HepG2 (cell line): ENCODE results near the gene OR4K17.

Experiments used
- ARID2 ChIP-seq: sonication (generic); formaldehyde crosslinking; IDR thresholded peaks from 2 replicates; pipeline ENCODE4 v1.8.1; 2022; ENCODE audit warnings: mild to moderate bottlenecking, missing genetic modification reagents, borderline replicate concordance
- CREB1 ChIP-seq, 2 experiments: fragments of 450-650 bp in 1 of 2; IDR thresholded peaks; 2 replicates each; pipeline ENCODE4 v1.6.1; 2016 to 2017; ENCODE audit warnings: control low read depth in 1 of 2, mild to moderate bottlenecking in 1 of 2, missing compliant biosample characterization in 1 of 2, missing genetic modification characterization in 1 of 2
- KLF9 ChIP-seq: IDR thresholded peaks from 2 replicates; pipeline ENCODE4 v1.6.1; 2016; ENCODE audit warnings: low read depth
- MTF1 ChIP-seq: sonication (generic); formaldehyde crosslinking; IDR thresholded peaks from 2 replicates; pipeline ENCODE4 v1.5.0; 2020; ENCODE audit warnings: missing genetic modification reagents
- POLR2A ChIP-seq, 2 experiments: IDR thresholded peaks; 2 replicates each; pipeline ENCODE4 v1.6.1; 2011; ENCODE audit warnings: low read depth in 2 of 2, low read length in 2 of 2, mild to moderate bottlenecking in 1 of 2, moderate library complexity in 1 of 2; ENCODE audit not compliant: insufficient read depth in 1 of 2
- RFX3 ChIP-seq: IDR thresholded peaks from 2 replicates; pipeline ENCODE4 v1.6.1; 2016; ENCODE audit warnings: missing biosample characterization, missing genetic modification reagents
- TERF1 ChIP-seq: sonication (generic); formaldehyde crosslinking; IDR thresholded peaks from 2 replicates; pipeline ENCODE4 v1.8.0; 2022; ENCODE audit warnings: mild to moderate bottlenecking, missing genetic modification reagents, moderate library complexity
- ZSCAN20 ChIP-seq: sonication (generic); formaldehyde crosslinking; IDR thresholded peaks from 2 replicates; pipeline ENCODE4 v1.4.0; 2020; ENCODE audit warnings: missing genetic modification reagents, mild to moderate bottlenecking, borderline replicate concordance
- TF ChIP-seq, protein P1 (sequence below): sonication (generic); formaldehyde crosslinking; IDR thresholded peaks from 2 replicates; pipeline ENCODE4 v1.5.0; 2020; ENCODE audit warnings: mild to moderate bottlenecking, missing genetic modification reagents, moderate library complexity

GRCh38 chr14:20118795-20119194 is 8.3 kb downstream of the OR4K17 start:
- TF ChIP-seq ZSCAN20 (CRISPR knock-in tag), result no peak
- no peak for TF ChIP-seq TERF1 (CRISPR knock-in tag)
- TF ChIP-seq MTF1 (CRISPR knock-in tag), result no peak
- TF ChIP-seq, protein P1, sequence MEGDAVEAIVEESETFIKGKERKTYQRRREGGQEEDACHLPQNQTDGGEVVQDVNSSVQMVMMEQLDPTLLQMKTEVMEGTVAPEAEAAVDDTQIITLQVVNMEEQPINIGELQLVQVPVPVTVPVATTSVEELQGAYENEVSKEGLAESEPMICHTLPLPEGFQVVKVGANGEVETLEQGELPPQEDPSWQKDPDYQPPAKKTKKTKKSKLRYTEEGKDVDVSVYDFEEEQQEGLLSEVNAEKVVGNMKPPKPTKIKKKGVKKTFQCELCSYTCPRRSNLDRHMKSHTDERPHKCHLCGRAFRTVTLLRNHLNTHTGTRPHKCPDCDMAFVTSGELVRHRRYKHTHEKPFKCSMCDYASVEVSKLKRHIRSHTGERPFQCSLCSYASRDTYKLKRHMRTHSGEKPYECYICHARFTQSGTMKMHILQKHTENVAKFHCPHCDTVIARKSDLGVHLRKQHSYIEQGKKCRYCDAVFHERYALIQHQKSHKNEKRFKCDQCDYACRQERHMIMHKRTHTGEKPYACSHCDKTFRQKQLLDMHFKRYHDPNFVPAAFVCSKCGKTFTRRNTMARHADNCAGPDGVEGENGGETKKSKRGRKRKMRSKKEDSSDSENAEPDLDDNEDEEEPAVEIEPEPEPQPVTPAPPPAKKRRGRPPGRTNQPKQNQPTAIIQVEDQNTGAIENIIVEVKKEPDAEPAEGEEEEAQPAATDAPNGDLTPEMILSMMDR (CRISPR knock-in tag), result no peak
- no peak for TF ChIP-seq ARID2
- TF ChIP-seq RFX3, result no peak
- no peak for TF ChIP-seq CREB1 (IDR thresholded peaks at IDR 0.05)
- no peak for TF ChIP-seq CREB1 (CRISPR knock-in tag; IDR thresholded peaks at IDR 0.05)
- TF ChIP-seq POLR2A (IDR thresholded peaks at IDR 0.05; ENCODE audit: insufficient read depth in 1 of 2, low read depth in 2 of 2, low read length in 2 of 2), result no peak
- no peak for TF ChIP-seq KLF9 (CRISPR knock-in tag)
